GM18508 (cell line): Measurements from ENCODE around the gene NEDD9.

Experiments used
- ATAC-seq: cut with Tn5 transposase; IDR thresholded peaks from one replicate; pipeline ENCODE4 v1.9.1; 2021; ENCODE audit warnings: moderate number of reproducible peaks; ENCODE audit not compliant: insufficient read depth, unreplicated experiment

NEDD9 gene, protein sequence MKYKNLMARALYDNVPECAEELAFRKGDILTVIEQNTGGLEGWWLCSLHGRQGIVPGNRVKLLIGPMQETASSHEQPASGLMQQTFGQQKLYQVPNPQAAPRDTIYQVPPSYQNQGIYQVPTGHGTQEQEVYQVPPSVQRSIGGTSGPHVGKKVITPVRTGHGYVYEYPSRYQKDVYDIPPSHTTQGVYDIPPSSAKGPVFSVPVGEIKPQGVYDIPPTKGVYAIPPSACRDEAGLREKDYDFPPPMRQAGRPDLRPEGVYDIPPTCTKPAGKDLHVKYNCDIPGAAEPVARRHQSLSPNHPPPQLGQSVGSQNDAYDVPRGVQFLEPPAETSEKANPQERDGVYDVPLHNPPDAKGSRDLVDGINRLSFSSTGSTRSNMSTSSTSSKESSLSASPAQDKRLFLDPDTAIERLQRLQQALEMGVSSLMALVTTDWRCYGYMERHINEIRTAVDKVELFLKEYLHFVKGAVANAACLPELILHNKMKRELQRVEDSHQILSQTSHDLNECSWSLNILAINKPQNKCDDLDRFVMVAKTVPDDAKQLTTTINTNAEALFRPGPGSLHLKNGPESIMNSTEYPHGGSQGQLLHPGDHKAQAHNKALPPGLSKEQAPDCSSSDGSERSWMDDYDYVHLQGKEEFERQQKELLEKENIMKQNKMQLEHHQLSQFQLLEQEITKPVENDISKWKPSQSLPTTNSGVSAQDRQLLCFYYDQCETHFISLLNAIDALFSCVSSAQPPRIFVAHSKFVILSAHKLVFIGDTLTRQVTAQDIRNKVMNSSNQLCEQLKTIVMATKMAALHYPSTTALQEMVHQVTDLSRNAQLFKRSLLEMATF

DNA sequence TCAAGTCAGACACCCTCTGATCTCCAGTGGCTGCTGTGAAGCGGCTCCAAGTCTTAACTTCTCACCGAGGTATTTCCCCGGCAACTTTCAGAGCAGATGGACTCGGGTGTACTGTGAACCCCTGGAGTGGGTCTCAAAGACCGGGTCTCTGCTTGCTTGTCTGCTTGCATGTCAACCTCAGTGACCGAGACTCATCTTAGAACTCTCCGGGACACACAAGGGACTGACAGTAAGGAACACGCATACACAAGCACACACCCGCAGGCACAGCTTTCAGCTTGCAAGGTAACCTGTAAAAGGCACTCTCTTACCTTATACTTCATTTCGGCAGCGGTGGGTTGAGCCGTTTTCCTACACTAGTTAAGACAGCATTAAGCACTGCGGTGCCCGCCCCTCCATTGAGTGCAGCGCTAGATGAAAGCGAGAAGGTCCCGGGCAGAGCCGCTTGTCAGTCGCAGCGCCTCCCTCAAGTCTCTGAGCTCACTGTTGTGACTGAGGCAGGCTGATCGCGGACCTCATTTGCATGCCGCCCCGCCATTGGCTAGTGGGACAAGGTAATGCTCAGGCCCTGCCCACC lies at the start of gene NEDD9:
Gene NEDD9 (minus strand): TSS at position 476 of the 577 bp plus-strand sequence. CDS start 153 bp downstream, at position 323.
- ATAC-seq, result peak; percentile 93

DNA sequence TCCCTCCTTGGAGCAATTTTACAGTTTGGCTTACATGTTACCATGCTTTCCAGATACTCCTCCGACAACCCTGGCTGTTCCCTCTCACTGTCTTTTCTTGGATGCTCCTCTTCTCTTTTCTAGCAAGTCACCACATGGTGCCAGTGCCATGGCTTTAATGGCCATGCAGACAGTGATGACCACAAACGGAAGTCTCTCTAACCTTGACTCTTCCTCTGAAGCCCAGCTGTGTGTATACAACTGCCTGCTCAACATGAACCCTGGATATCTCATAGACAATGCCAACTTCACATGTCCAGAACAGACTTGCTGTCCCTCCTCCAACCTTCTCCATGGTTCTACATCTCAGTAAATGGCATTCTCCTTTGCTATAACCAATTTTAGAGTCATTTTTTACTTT lies 49.8 kb upstream of the NEDD9 start:
- ATAC-seq, result no peak

DNA sequence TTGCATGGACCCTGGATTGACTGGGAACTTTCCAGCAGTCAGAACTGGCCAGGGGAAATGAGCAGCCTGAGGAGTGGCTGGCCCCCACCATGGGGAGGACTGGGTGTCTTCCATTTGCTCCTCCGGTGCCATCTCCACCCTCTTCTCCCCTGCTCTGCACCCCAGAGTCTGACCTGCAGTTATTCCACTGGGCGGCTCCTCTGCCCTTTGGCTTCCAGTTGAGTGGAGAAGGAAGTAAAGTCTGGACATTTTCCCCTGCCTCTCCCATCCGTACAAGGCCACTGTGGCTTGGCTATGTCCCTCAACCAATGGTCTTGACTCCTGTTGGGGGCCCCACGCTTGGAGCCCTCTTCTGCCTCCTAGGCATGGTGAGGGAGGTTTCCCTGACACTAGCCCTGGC lies 47.9 kb upstream of the NEDD9 start:
- no peak for ATAC-seq

DNA sequence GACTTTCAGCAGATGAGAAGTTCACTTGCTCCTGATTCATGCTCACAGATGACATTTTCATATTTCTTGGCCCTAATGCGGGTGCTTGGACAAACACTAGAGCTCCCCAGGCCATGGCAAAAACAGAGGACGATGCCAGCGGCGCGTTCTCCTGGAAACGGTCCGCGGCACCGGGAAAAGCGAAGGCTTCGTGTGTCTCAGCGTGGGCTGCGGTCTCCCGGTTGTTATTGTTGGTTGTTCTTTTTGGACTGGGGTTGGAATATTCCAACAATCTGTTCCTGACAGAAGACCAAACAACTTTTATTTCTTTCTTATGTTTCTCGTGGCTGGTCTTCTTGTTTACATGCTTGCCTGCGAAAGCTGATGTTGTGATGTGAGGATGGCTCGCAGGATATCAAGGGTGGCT lies 46.8 kb upstream of the NEDD9 start:
- no peak for ATAC-seq

DNA sequence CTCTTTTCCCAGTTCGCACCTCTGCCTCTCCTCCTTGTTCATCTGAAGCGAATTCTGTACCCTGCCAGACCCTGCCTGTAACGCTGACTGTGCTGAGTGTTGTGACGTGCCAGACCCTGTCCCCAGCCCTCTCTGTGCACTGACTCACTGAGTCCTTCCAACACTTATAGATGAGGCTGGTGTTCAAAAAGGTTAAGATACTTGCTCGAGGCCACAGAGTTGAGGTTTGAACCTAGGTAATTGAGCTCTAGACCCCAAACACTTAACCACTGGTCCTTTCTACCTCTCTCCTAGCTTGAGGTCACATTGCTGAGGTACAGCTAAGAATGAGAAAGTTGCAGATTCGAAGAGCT lies 45.7 kb upstream of the NEDD9 start:
- ATAC-seq, result no peak

DNA sequence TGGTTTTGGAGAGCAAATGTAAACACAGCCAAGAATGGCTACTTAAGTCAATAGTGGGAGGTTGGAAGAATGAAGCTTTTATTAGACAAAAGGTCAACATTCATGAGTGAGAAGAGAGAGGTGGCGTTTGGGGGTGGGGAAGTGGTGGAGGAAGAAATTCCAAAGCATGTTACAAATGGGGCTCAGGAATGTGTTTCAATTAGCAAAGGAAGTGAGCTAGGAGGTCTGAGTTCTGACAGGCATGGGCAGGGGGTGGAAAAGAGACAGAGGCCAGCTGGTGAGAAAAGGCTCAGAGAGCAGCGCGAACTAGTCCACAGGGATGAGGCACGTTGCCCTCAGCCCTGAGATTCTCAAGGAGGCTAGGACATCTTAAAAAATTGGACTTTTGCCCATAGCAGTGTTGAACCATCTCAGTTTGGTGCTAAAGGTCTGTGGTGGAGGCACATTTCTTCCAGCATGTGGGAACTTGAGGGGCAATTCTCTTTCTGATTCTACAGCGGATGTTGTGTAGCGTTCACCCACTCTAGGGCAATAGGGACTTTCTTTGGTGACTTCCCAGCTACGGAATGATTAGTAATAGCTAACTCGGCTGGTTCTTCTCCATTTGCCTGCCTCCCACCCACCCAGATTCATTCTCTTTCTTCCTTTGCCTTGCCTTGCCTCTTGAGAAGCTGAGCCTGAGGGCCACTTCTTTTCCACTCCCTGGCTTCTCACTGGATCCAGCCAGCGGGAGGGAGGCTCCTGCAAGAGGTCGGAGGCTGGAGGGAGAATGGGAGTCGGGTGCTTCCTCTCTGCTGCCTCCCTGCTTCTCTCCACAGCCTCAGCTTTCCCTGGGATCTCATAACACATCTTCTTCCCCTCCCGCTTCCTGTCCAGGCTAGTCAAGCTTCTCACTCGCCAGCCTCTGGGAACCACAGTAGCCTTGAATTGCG lies 45.1 kb upstream of the NEDD9 start:
- peak; percentile 29 for ATAC-seq

DNA sequence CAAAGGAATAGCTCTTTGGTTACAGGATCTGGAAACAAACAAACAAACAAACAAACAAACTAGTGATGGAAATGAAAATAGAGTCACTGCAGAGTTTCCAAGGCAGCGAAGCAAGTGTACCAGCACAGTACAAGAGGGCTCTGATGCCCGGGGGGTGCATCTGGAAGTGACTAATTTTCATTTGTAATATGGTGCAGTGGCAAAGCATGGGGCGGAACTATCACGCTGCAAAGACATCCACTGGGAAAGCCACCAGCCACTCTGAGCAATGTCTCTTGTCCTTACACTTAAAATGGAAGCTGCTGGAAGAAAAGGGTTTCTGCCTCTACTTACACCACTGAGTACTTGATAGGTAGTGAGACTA lies 44.4 kb upstream of the NEDD9 start:
- no peak for ATAC-seq

DNA sequence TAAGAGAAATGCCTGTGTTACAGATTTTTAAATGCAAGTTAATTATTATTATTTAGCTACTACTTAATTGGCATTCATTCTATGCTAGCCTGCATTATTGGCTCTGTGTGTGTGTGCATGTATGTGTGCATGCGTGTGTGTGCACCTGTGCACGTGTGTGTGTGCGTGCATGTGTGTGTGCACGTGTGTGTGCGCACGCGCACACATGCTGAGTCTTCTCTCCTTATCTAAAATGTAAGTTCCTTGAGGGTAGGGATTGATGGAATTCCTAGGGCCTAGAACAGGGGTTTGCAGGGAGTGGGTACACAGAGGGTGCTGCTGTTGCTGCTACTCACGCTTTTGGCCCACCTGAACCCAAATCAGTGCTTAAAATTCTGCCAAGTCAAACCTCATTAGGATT lies 43.8 kb upstream of the NEDD9 start:
- no peak for ATAC-seq

DNA sequence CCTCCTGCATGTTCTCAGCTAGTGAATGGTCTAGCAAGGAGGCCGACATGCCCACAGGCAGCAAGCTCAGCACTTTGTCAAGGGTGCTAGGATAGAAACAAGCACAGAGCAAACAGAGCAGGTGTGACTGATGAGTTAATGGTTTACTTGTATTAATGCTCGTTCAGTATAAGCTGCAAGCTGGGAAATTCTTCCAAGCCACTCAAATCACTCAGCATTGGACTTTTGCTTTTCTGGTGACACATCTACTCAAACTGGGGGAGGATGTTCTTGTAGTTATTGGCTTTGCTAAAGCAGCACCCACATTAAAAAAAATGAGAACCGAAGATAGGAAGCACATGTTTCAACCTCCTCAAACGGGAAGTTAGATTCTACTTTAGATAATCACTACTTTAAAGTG lies 43.1 kb upstream of the NEDD9 start:
- ATAC-seq, result peak; percentile 80

DNA sequence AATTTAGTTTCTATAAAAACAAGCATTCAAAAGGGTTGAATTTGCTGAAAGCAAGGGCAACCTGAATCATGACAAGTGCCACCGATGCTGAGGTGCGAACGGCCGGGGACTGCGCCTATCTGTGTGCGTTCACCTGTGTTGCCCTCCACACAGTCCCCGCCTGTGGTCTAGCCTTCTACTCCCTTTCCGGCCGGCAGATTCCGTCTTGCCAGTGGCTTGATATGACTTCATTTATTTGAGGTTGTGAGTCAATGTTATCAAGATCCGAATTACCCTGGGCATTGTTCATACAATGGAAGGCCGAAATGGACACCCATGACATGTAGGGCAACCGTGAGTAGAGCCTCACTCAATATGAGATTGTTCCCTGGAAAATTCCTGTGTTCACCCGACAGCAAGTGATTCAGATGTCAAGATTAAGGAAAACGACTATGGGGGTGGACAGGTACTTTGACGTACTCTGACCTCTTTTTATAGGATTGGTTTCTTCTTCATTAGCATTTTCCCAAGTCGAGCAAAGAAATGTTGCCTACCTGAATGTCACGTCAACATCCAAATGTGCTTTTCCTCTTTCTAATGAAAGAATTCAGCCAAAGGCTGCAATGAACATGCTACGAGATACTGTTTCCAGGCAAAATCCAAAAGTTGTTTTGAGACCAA lies 41.1 kb upstream of the NEDD9 start:
- ATAC-seq, result no peak

DNA sequence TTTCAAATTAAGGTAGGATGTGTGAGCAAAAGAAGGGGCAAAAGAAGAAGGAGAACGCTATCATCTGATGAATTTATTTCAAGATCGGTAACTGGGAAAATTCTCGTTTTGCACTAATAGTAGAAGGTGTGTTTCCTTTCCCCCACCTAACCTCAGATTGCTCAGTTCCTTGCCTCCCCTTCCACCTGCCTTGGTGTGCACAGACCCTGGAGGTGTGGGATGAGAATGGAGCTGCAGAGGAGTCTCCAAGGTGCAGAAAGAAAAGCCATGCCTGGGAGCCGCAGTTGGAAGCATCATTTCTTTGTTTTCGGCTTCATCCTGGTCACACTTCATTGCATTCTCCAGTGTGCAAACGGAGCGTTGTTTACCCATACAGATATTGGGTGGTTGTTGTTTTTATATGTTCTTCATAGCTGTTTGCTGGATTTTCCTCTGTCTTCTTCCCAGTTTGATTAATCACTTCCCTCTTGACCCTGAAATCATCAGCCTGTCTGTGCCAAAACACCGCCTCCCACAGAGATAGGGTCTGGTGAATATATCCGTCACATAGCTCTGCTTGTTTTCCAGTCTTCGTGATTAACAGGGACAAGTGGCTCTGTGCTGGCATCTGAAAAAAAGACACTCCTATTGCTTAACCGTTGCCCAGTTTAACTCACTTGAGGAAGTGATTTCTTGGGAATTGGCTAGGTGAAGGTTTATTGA lies 40.2 kb upstream of the NEDD9 start:
- ATAC-seq, result no peak

DNA sequence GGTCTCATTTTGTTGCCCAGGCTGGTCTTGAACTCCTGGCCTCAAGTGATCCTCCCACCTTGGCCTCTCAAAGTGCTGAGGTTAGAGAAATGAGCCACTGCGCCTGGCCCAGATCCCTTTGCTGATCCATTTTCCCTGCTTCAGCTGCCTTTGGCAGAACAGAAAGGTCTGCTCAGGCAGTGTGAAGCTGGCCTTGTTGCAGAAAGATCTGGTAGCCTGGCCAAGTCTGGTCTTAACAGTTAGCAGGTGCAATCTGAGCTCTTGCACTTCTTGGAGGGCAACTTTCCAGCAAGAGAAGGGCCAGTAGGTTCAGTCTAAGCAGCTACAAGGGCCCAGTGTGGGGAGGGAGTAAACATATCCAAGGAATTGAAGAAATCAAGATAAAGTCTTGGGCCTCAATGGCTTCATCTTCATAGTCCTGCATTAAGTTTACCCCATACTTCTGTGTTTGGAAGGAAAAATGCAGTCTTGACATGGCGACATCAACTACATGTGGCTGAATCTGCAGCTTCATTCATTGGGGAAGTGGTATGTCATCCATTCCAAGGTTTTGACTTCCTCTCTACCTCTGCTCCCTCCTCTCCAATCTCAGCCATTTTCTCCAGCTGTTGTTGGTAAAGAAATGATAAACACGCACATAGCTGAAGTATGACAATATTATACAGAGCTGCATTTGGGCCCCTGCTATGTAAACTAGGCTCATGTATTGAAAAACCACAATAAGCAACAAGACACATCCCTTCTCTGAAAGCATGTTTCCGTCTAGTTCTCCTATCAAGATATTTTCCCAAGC lies 39.0 kb upstream of the NEDD9 start:
- ATAC-seq, result no peak

DNA sequence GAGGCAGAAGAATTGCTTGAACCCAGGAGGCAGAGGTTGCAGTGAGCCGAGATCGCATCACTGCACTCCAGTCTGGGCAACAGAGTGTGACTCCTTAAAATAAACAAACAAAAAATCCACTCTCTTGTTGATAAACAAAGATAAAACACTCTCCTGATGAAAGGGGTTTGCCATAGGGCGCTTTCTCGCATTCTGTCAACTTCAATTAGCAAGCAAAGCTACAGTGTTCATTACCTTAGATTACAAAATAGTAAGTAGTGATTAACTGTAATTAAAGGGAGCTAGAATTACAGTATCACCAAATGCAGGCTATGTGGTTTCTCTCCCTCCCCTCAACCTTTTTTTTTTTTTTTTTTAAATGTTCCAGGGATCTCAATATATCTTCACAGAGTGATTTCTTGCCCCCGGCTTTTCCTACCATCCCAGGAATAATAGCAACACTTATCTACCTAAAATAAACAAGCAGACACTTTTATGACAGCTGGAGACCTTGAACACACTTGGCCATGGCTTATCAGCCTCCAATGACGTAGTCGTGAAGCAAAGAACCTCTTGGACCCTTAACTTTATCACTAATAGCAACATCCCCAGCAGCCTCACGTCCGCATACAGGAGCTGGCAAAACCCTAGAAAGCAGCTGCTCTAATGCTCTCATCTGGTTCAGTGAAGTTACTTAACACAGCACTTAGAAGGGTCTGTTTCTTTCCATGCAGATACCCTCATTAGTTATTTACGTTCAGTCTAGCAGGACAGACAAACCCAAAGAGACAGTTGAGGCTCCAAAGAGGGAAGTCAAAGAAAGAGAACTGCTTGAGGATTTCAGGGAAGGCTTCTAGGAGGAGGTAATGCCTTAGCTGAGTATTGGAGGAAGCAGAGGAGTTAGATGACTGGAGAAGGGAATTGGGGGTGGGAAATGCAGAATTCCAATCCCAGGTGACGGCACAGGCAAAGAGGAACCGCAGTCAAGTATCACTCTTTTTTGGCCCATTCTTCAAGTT lies 37.9 kb upstream of the NEDD9 start:
- ATAC-seq, result no peak

DNA sequence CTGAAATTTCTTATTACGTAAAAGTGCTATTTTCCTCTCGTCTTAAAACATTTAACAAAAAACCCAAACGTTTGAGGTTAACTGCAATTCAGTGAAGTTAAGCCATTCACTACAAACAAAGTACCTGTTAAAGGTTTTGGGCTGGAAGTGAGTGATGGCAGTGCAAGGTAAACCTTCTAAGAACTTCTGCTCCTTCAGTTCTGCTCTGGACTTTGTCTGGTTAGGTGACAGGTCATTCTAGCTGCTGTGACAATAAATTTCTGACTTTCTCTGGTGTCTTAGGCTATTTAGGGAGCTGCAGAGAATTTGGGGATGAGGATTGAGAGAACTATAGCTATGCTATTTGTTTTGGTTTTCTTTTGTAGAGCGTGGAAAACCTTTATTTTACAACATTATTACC lies 36.5 kb upstream of the NEDD9 start:
- ATAC-seq, result no peak

DNA sequence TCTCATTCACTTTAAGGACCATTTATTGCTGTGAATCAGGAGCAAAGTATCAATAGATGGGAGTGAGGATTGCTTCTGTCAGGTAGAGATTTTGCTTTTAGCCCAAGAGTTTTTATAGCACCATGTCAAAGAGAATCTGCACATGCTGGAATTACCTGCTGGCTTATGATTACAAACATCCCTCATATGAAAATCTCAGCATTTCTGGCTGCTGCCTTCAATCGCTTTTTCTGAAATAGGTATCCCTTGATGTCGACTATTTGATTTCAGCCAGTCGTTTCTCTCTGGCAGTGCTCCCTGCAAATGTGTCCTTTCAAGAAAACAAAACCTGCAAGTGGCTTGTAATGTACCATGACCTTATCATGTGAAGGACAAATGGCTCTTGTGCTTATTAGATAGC lies 34.5 kb upstream of the NEDD9 start:
- ATAC-seq, result no peak

DNA sequence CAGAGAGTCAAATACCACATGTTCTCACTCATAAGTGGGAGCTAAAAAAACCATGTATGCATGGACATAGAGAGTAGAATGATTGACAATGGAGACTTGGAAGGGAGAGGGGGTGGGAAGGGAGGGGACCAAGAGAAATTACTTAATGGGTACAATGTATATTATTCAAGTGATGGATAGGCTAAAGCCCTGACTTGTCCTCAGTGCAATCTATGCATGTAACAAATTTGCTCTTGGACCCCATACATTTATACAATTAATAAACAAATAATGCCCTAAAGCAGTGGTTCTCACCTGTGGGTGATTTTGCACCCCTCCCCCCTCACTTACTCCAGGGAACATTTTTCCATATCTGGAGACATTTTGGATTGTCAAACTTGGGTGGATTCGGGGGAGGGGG lies 33.5 kb upstream of the NEDD9 start:
- no peak for ATAC-seq

DNA sequence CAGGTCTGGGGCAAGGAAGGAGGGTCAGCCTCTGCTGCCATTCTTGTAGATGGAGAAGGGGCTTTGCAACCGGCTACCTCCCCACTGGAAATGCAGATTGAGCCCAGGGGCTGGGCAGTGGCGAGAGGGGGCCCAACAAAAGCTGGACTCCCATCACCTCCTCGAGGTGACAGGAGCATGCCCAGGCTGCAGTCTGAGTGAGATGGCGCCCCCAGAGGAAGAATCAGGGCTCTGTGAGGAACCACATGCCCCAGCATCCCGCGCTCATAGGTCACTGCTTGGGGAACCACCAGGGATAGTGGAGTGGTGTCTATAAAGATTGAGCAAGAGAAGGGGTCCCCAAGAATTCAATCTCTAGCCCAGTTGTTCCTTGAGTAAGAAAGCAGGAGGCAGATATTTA lies 31.6 kb upstream of the NEDD9 start:
- ATAC-seq, result no peak
